MM.1S (cell line): ENCODE results near the gene ENTPD6.

Experiments
- CTCF ChIP-seq: fragments of 300-600 bp; sonication (generic); IDR thresholded peaks from 2 replicates; pipeline ENCODE4 v1.5.1; 2016; ENCODE audit warnings: antibody characterized with exemption, low read length, mixed read lengths
- EZH2phosphoT487 ChIP-seq: fragments of 300-600 bp; sonication (generic); IDR thresholded peaks from 2 replicates; pipeline ENCODE4 v1.6.1; 2018; ENCODE audit warnings: antibody characterized with exemption, low read length

GRCh38 chr20:25272223-25273000, 76.9 kb downstream of the ENTPD6 start:
- TF ChIP-seq CTCF: no peak
- TF ChIP-seq EZH2phosphoT487: no peak
